ENCODE results near the gene NFS1. TPM values are rescaled to one million over a fixed set of nuclear protein-coding genes. Genes with fewer than 3 reads are reported as not detected.

The NFS1 gene
- total and polyA plus RNA-seq, 2 of the 8 experiments (the other 6 are each of a cell fraction or from before 2014, with no cell fraction given): 26.1 to 38.8 TPM

GRCh38 chr20:35690265-35690664 is 8.9 kb downstream of the NFS1 start:
- POLR2A ChIA-PET (ENCODE audit: partially characterized antibody): interaction anchor here (1.1 to 2.2 kb wide), 3 partner anchors 13 to 52 kb away, joined by 3 to 6 read pairs (median 3); partner anchors contain the start of gene RBM39
- no peak overlapping the region for H4K8ac ChIP-seq (ENCODE audit: extremely low read depth, insufficient read depth, low read length)

More at GRCh38 chr20:35690265-35690664, 8.9 kb downstream of the NFS1 start:
- H4K20me1 ChIP-seq (replicated peaks in 1 of 2; ENCODE audit: control insufficient read depth in 1 of 2, insufficient read depth in 2 of 2, low read length in 2 of 2): no peaks in the 10 kb centered on the region
- H3K56ac ChIP-seq (replicated peaks; ENCODE audit: insufficient read length, low read depth, low read length): no peak overlapping the region
- H3K18ac ChIP-seq (ENCODE audit: extremely low read depth, low read length): no peak overlapping the region
- H2BK120ac ChIP-seq (replicated peaks; ENCODE audit: low read depth, low read length): no peak overlapping the region
- no peak overlapping the region for H2BK20ac ChIP-seq (ENCODE audit: low read length)
- peaks cover 0 to 22% (median 9%) of the 10 kb centered on the region in 4 experiments; a peak in 4 of 8 replicates for H3K36me3 ChIP-seq (ENCODE audit: control insufficient read depth in 2 of 4, insufficient read depth in 4 of 4, low read length in 3 of 4)
- FAIRE-seq: no peak
- no peak overlapping the region for H2AFZ ChIP-seq (ENCODE audit: low read length)
- H3K23ac ChIP-seq (ENCODE audit: insufficient read length): no peak overlapping the region
- H4K91ac ChIP-seq (replicated peaks; ENCODE audit: insufficient read length, low read length): no peak overlapping the region
- no peaks in the 10 kb centered on the region for H3K4me1 ChIP-seq (replicated peaks in 1 of 4; ENCODE audit: control insufficient read depth in 3 of 4, insufficient read depth in 4 of 4, low read length in 3 of 4)
- H2AK5ac ChIP-seq (ENCODE audit: low read depth, low read length): no peak overlapping the region
- no peak overlapping the region for H4K5ac ChIP-seq (ENCODE audit: insufficient read length, low read depth, low read length)
- no peak overlapping the region for H2BK15ac ChIP-seq (ENCODE audit: low read length)
- H2BK12ac ChIP-seq (ENCODE audit: low read depth, low read length): no peak overlapping the region
- no peaks in the 10 kb centered on the region for H3K79me1 ChIP-seq (ENCODE audit: low read depth, low read length)
- H3K23me2 ChIP-seq (ENCODE audit: low read depth, low read length): no peaks in the 10 kb centered on the region
- no peaks in the 10 kb centered on the region for H3K27me3 ChIP-seq (replicated peaks in 1 of 4; ENCODE audit: control insufficient read depth in 3 of 4, extremely low read depth in 1 of 4, insufficient read depth in 3 of 4, low read length in 3 of 4)
- TF ChIP-seq MAFK (IDR thresholded peaks at IDR 0.05; ENCODE audit: low read depth, low read length) (no peak), CHD1 (IDR thresholded peaks at IDR 0.05; ENCODE audit: low read depth, low read length) (no peak), NRF1 (IDR thresholded peaks at IDR 0.05; ENCODE audit: low read depth, low read length) (no peak), EZH2 (IDR thresholded peaks at IDR 0.05; ENCODE audit: low read depth, low read length, severe bottlenecking) (no peak), TAF7 (optimal IDR thresholded peaks at IDR 0.05; ENCODE audit: borderline replicate concordance, low read depth, low read length) (no peak), GTF2F1 (IDR thresholded peaks at IDR 0.05; ENCODE audit: borderline replicate concordance, low read depth, low read length) (no peak), SP2 (IDR thresholded peaks at IDR 0.05; ENCODE audit: low read length) (no peak)
- H3K27ac ChIP-seq (ENCODE audit: low read depth, low read length): no peak overlapping the region
- 92% methylated on average over 4 of the region's 4 CpGs; no CpG with 5 or more reads in 1 of the 2 experiments for WGBS, 2 experiments (ENCODE audit: extremely low coverage in 1 of 2, insufficient coverage in 1 of 2, insufficient read length in 1 of 2, insufficient replicate concordance in 2 of 2, low coverage in 1 of 2, low lambda C conversion rate in 2 of 2, missing lambda C conversion rate in 1 of 2)
- no peak overlapping the region for H3K9ac ChIP-seq (replicated peaks in 1 of 4; ENCODE audit: extremely low read depth in 1 of 4, low read depth in 3 of 4, low read length in 3 of 4)
- no peaks in the 10 kb centered on the region for H3K79me2 ChIP-seq (ENCODE audit: control insufficient read depth in 1 of 2, insufficient read depth in 2 of 2, low read length in 2 of 2)
- CTCF ChIA-PET (ENCODE audit: partially characterized antibody): interaction anchor here (0.7 kb wide), 1 partner anchor 143 kb away, joined by 3 read pairs; no protein-coding TSS in a partner anchor
- H3K4me2 ChIP-seq (ENCODE audit: insufficient read depth in 1 of 2, low read depth in 2 of 2, low read length in 2 of 2): no peak overlapping the region
- no peak overlapping the region for H3K14ac ChIP-seq (ENCODE audit: insufficient read length)
- no peak overlapping the region for H3K4ac ChIP-seq (replicated peaks; ENCODE audit: insufficient read length, low read depth, low read length)
- H3K4me3 ChIP-seq (ENCODE audit: extremely low read depth in 1 of 4, insufficient read depth in 2 of 4, low read depth in 3 of 4, low read length in 4 of 4): no peak overlapping the region
- H2BK5ac ChIP-seq (ENCODE audit: low read depth, low read length): no peak overlapping the region
- peaks cover 0 to 5% of the 10 kb centered on the region in 2 experiments; a peak in 1 of 4 replicates for H3K9me3 ChIP-seq (ENCODE audit: insufficient read depth in 2 of 2, low read depth in 1 of 2, low read length in 1 of 2)
- DNase-seq (ENCODE audit: low read depth in 1 of 2, low spot score in 2 of 2): no peak
